Lower lobe of right lung (tissue), 2 donors: ENCODE results near the gene ZMIZ1. TPM values are rescaled to one million over a fixed set of nuclear protein-coding genes. Genes with fewer than 3 reads are reported as not detected.
A peak's percentile ranks its signal among the peaks of the same experiment; 100 is the strongest.
"Not testable (repeated sequence)": the region's sequence is repeated elsewhere in the genome, so short reads cannot be mapped to it uniquely, and the experiment has no call there.

ENCODE experiments used
- ATAC-seq, 2 donors: fragments of 200-7000 bp; cut with Tn5 transposase; one replicate each; pipeline ENCODE4 v1.9.1; 2020 to 2022; ENCODE audit warnings: mild to moderate bottlenecking in 2 of 2, moderate library complexity in 2 of 2
- DNase-seq: peaks from one replicate; pipeline ENCODE4 v3.0.0-alpha.2; 2020
- H3K27ac ChIP-seq: fragments of 200-600 bp; one replicate; pipeline ENCODE4 v1.8.0; 2022
- H3K27me3 ChIP-seq: fragments of 200-600 bp; one replicate; pipeline ENCODE4 v1.8.0; 2022; ENCODE audit warnings: low read depth
- H3K36me3 ChIP-seq: fragments of 200-600 bp; one replicate; pipeline ENCODE4 v1.8.0; 2022; ENCODE audit warnings: mild to moderate bottlenecking
- H3K4me1 ChIP-seq: fragments of 200-600 bp; one replicate; pipeline ENCODE4 v1.8.0; 2022
- H3K4me3 ChIP-seq: fragments of 200-600 bp; one replicate; pipeline ENCODE4 v1.8.0; 2022; ENCODE audit warnings: mild to moderate bottlenecking
- H3K9me3 ChIP-seq: fragments of 200-600 bp; one replicate; pipeline ENCODE4 v1.8.0; 2022
- CTCF ChIP-seq: fragments of 200-600 bp; IDR thresholded peaks from one replicate; pipeline ENCODE4 v1.8.0; 2022; ENCODE audit warnings: antibody characterized with exemption, mild to moderate bottlenecking
- intact Hi-C: fragments of 100-400 bp; cut with DNase I; formaldehyde crosslinking; loops from one replicate; pipeline ENCODE4 v1.11.0; 2022
- total RNA-seq: library from RNA; stranded (reverse); fragmentation: NEBNext Ultra II Directional; extraction: Animal tissue kit (Norgen Biotek cat#: 25700); gene quantifications from one replicate; pipeline ENCODE4 v1.2.1, GENCODE V29; 2021
- donor health status: DM: no; HTN: yes; CAD: no; lungs with severe emphysema.

The ZMIZ1 gene
- total RNA-seq, 1 donor from 2014 or later, result 102 TPM

- H3K4me3 ChIP-seq, result no peak overlapping the region
- no peak for TF ChIP-seq CTCF
- no peaks in the 10 kb centered on the region for H3K36me3 ChIP-seq
- H3K27ac ChIP-seq, result no peak overlapping the region
- no peaks in the 10 kb centered on the region for H3K27me3 ChIP-seq
- H3K9me3 ChIP-seq, result no peaks in the 10 kb centered on the region
- no peaks in the 10 kb centered on the region for H3K4me1 ChIP-seq
- no peak for ATAC-seq
- peak; percentile 6 for DNase-seq
- intact Hi-C loops, result no loop called here
Observed at GRCh38 chr10:79034271-79034876, 34.4 kb upstream of the ZMIZ1 start.

- H3K9me3 ChIP-seq, H3K4me3 ChIP-seq, ATAC-seq, H3K36me3 ChIP-seq, H3K4me1 ChIP-seq, intact Hi-C loops, H3K27me3 ChIP-seq, H3K27ac ChIP-seq: not testable (repeated sequence)
- DNase-seq, result peak; percentile 3
Observed at GRCh38 chr10:79036416-79036815, 32.4 kb upstream of the ZMIZ1 start.

- H3K27me3 ChIP-seq, result no peaks in the 10 kb centered on the region
- no peaks in the 10 kb centered on the region for H3K36me3 ChIP-seq
- DNase-seq (no peak), ATAC-seq (no peak)
- no peaks in the 10 kb centered on the region for H3K9me3 ChIP-seq
- H3K4me1 ChIP-seq, result no peaks in the 10 kb centered on the region
- no peak overlapping the region for H3K27ac ChIP-seq
- TF ChIP-seq CTCF, result no peak
- H3K4me3 ChIP-seq, result no peak overlapping the region
- intact Hi-C loops, result no loop called here
Observed at GRCh38 chr10:79038104-79038840, 30.5 kb upstream of the ZMIZ1 start.

GRCh38 chr10:79038841-79039201 lies 29.9 kb upstream of the ZMIZ1 start:
- Histone ChIP-seq H3K4me3 (no peak overlapping the region), H3K36me3 (no peaks in the 10 kb centered on the region), H3K27ac (no peak overlapping the region), H3K27me3 (no peaks in the 10 kb centered on the region), H3K9me3 (no peaks in the 10 kb centered on the region), H3K4me1 (no peaks in the 10 kb centered on the region)
- peak; percentile 21 for DNase-seq
- intact Hi-C loops, result no loop called here
- no peak for TF ChIP-seq CTCF
- no peak for ATAC-seq

GRCh38 chr10:79042639-79043411 lies 25.9 kb upstream of the ZMIZ1 start:
- no peak for TF ChIP-seq CTCF
- peaks cover 8% of the 10 kb centered on the region for H3K4me1 ChIP-seq
- H3K27me3 ChIP-seq, result no peaks in the 10 kb centered on the region
- no peak overlapping the region for H3K27ac ChIP-seq
- H3K36me3 ChIP-seq, result no peaks in the 10 kb centered on the region
- H3K4me3 ChIP-seq, result no peak overlapping the region
- DNase-seq (no peak), ATAC-seq (no peak)
- no peaks in the 10 kb centered on the region for H3K9me3 ChIP-seq
- intact Hi-C loops, result no loop called here
